Body of pancreas (tissue), 4 donors: ENCODE results near the gene TSHZ3.

Experiments used
- CTCF ChIP-seq, 7 experiments: fragments of 450-650 bp in 4 of 7; fragments of 200-600 bp in 3 of 7; sonication (generic) in 3 of 7; IDR thresholded peaks; one replicate each; pipeline ENCODE4 v1.5.1; 2016 to 2019; ENCODE audit warnings: antibody characterized with exemption in 7 of 7
- POLR2A ChIP-seq, 3 donors: fragments of 450-650 bp; IDR thresholded peaks; one replicate each; pipeline ENCODE4 v1.6.1; 2016; ENCODE audit warnings: antibody characterized with exemption in 3 of 3, mild to moderate bottlenecking in 2 of 3

GRCh38 chr19:31255831-31256592 is 93.2 kb downstream of the TSHZ3 start:
- TF ChIP-seq CTCF (IDR thresholded peaks at IDR 0.05) (no peak), POLR2A (IDR thresholded peaks at IDR 0.05) (no peak)
